NT2/D1 (cell line): Measurements from ENCODE around the gene CERS6.

Experiments used
- SUZ12 ChIP-seq: IDR thresholded peaks from 2 replicates; pipeline ENCODE4 v1.6.1; 2011; ENCODE audit not compliant: insufficient read length, insufficient read depth; ENCODE audit errors: extremely low read depth
- YY1 ChIP-seq: IDR thresholded peaks from 2 replicates; pipeline ENCODE4 v1.6.1; 2011; ENCODE audit not compliant: insufficient read length, insufficient read depth
- ZNF274 ChIP-seq: IDR thresholded peaks from 2 replicates; pipeline ENCODE4 v1.6.1; 2011; ENCODE audit warnings: mild to moderate bottlenecking, low read depth, low read length

DNA sequence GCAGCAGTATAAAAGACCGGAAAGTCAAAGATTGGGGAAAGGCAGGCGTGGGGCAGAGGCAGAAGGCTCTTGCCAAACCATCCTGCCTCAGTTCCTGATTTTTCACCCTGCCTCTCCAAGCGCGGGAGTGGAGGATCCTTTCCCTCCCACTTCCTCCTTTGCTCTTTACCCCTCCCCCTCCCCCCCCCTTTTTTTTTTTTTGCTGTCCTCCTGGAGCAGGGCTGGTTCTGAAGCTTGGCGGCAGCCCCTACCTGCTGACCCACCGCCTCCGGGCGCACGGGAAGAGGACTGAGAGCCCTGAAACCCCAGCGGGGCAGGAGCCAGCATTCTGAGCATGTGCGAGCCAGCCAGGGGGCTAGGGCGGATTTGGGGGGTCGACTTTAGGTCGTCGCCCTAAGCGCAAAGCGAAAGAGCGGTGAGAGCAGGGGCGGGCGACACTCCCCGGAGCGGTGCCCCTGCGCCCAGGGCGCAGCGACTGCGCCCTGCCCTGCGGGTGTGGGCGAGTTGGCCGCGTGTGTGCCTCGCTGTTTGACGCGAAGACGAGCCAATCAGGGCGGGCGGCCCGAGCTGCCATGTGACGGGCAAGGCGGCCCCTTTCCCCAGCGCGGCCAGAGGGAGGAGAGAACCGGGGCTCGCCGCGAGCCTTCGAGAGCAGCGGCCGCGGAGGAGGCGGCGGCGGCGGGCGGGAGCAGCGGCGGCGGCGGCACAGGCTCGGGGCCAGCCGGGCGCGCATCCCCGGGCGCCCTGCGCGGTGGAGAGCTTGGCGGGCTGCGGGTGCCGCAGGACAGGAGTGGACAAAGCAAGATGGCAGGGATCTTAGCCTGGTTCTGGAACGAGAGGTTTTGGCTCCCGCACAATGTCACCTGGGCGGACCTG is at the start of gene CERS6:
- TF ChIP-seq YY1, result no peak
- no peak for TF ChIP-seq SUZ12
- no peak for TF ChIP-seq ZNF274
